Stimulated activated CD4-positive, alpha-beta T cell treated with anti-CD3 and anti-CD28 coated beads, Interleukin-1b, Interleukin-23, amount 100 ng/mL, for 4 hours (primary cell): Measurements from ENCODE around the gene RGS1.

ENCODE experiments used
- DNase-seq, 2 donors: peaks; one replicate each; pipeline ENCODE4 v3.0.0-alpha.2; 2020; ENCODE audit warnings: low read depth in 2 of 2

Gene RGS1

DNA sequence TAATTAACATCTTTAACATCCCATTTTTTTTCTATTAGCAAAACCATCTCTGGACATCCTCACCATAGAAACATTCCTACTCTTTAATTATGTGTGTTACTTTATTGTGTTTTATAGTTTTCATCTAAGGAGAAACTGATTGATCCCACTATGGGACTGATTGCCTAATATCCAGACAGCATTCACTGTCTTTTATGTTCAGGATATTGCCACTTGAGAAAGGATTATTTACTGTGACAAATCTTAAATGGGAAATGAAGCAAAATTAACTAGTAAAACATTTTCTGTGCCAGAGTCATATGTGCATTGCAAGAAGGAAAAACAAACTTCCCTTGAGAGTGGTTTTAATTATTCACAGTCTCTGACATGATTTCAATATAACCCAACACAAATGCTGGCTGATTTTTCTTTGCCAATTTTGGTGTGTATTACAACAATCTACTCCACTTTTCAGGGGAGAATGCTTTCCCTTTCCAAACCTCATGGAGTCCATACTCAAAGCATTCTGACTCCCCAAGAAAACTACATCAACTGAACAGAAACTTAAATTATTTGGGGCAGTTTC, 44.6 kb downstream of the RGS1 start:
- DNase-seq = no peak

GRCh38 chr1:192626366-192627179, 51.0 kb downstream of the RGS1 start:
- DNase-seq = no peak

GRCh38 chr1:192627901-192628300, 52.3 kb downstream of the RGS1 start:
- no peak for DNase-seq

GRCh38 chr1:192628396-192629057, 53.0 kb downstream of the RGS1 start:
- no peak for DNase-seq

- DNase-seq = no peak
Observed at GRCh38 chr1:192629612-192630011, 54.0 kb downstream of the RGS1 start.
